K562 (cell line): ENCODE measurements around the gene CLEC3B. TPM values are rescaled to one million over a fixed set of nuclear protein-coding genes. Genes with fewer than 3 reads are reported as not detected.

Experiments
- CHD7 ChIP-seq: fragments of 200-600 bp; sonication (generic); IDR thresholded peaks from one replicate; pipeline ENCODE4 v1.6.1; 2012; ENCODE audit warnings: mild to moderate bottlenecking, low read depth, low read length, inconsistent platforms
- HDAC8 ChIP-seq: fragments of 450-650 bp; IDR thresholded peaks from 2 replicates; pipeline ENCODE4 v1.6.1; 2016; ENCODE audit warnings: mild to moderate bottlenecking, missing genetic modification characterization, moderate library complexity, missing compliant biosample characterization
- PML ChIP-seq: IDR thresholded peaks from 2 replicates; pipeline ENCODE4 v1.6.1; 2012; ENCODE audit warnings: low read length, inconsistent platforms
- REST ChIP-seq, 2 experiments: fragments of 450-650 bp; formaldehyde crosslinking in 1 of 2; IDR thresholded peaks; 2 replicates each; pipeline versions ENCODE4 v1.4.0 to v1.6.1; 2014 to 2020; ENCODE audit warnings: mild to moderate bottlenecking in 2 of 2, borderline replicate concordance in 1 of 2, low read depth in 1 of 2
- SFPQ ChIP-seq: fragments of 200-400 bp; formaldehyde crosslinking; IDR thresholded peaks from 2 replicates; pipeline ENCODE4 v1.6.1; 2017; ENCODE audit warnings: mild to moderate bottlenecking, low read depth, low read length, moderate library complexity
- ZNF75A ChIP-seq: fragments of 450-650 bp; formaldehyde crosslinking; IDR thresholded peaks from 2 replicates; pipeline ENCODE4 v1.4.0; 2020; ENCODE audit warnings: mild to moderate bottlenecking
- polyA plus RNA-seq, 8 experiments: library from polyadenylated mRNA; depleted of rRNA in 4 of 8; stranded (reverse) in 5 of 8; unstranded in 3 of 8; fragments of >200 nt; fragmentation: Nextera tagmentation in 2 of 8; fragmentation: Illumina TruSeq in 1 of 8; extraction: Ambion mirVana in 2 of 8; extraction: Trizol in 1 of 8; gene quantifications; 2 replicates each; pipeline versions ENCODE4 v1.2.1 to v1.2.3, GENCODE V29; 2011 to 2014; ENCODE audit warnings: inconsistent platforms in 1 of 8, missing spikeins in 1 of 8
- total RNA-seq, 7 experiments: library from RNA; depleted of rRNA in 6 of 7; stranded (reverse); fragments of >200 nt in 6 of 7; fragmentation: Illumina TruSeq in 2 of 7; extraction: Trizol in 2 of 7; gene quantifications; 2 replicates each; pipeline versions ENCODE4 v1.2.1 to v1.2.3, GENCODE V29; 2011 to 2021; ENCODE audit warnings: low replicate concordance in 1 of 7

The CLEC3B gene
- total and polyA plus RNA-seq, 9 of the 15 experiments (the other 6 are each of a cell fraction or from before 2014, with no cell fraction given): not detected

- no peak for TF ChIP-seq REST (IDR thresholded peaks at IDR 0.05; ENCODE audit: borderline replicate concordance)
- TF ChIP-seq REST (CRISPR knock-in tag; IDR thresholded peaks at IDR 0.05; ENCODE audit: low read depth): no peak
- no peak for TF ChIP-seq SFPQ
- TF ChIP-seq HDAC8 (tag): no peak
- TF ChIP-seq ZNF75A: no peak
- no peak for TF ChIP-seq CHD7
- no peak for TF ChIP-seq PML
Observed at GRCh38 chr3:45059132-45059531, 33.0 kb downstream of the CLEC3B start (continued).
